Measurements from ENCODE around the gene SDK2.

- no peak for TF ChIP-seq CTCF (IDR thresholded peaks at IDR 0.05)
- no peak for TF ChIP-seq POLR2A (IDR thresholded peaks at IDR 0.05)
These were observed 165.9 kb downstream of the SDK2 start for GRCh38 chr17:73478334-73478733.

Measured in thyroid gland (tissue), 4 donors.